ENCODE results near the gene OGA.

Gene OGA

DNA sequence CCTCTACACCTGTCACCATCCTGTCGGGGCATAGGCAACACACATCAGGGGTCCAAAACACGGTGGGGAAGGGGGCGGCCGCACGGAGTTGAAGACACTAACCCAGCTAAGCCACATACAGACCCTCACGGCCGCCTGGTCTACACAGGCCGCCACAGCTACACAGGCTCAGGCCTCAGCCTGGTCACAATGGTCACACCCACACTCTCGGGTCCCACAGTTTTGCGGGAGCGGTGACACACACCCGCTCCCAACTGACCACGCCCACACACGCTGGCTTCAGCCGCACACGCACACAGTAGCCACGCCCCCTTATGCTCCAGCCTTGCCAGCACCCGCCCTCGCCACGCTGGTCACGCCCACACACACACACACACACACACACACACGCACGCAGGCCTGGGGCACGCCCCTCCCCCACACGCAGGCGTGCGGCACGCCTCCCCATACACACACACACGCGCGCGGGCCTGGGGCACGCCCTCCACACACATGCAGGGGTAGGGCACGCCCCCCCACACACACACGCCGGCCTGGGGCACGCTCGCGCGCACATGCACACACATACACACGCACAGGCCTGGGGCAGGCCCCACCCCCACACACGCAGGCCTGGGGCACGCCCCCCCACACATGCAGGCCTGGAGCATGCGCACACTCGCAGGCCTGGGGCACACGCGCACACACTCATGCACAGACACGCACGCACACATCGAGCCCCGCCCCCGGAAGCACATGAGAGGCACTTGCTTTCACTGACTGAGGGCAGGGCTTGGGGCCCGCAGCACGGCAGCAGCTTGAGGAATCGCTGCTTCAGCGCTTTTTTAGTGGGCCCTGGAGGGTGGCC lies 12.3 kb upstream of the OGA start:
- peak overlapping the region; percentile 36 for H3K4me3 ChIP-seq (ENCODE audit: low read depth, low read length)
- peak; percentile 45 for DNase-seq (ENCODE audit: low read depth)

DNA sequence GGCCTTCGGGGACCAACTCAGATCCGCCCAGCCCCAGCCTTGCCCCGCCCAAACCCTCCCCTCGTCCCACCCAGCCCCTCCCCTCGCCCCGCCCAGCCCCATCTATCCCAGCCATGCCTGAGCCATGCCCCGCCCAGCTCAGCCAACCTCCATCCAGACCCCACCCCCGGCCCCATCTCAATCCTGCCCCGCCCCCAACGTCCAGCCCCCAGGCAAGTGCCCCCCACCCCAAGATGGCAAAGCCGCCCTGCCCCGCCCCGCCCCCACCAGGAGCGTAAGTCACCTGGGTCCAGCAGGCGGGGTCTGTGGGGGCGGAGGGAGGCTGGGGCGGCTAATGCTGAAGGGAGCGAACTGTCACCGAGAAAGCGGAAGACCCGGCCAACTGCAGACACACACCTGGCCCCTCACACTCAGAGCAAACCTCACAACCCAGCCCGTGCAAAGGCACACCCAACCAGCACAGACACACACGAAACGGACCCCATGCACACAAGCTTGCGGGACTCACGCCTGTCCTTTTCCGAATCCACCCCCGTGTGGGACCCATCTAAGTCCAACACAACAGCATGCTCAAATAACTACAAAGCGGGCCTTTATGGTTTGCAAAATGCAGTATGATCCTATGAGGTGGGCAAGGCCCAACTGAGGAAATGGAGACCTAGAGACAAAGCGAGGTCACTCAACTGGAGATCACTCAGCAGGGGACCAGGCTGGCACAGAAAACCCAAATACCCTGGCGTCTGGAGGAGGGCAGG lies 11.5 kb upstream of the OGA start:
- TF ChIP-seq, protein P1, sequence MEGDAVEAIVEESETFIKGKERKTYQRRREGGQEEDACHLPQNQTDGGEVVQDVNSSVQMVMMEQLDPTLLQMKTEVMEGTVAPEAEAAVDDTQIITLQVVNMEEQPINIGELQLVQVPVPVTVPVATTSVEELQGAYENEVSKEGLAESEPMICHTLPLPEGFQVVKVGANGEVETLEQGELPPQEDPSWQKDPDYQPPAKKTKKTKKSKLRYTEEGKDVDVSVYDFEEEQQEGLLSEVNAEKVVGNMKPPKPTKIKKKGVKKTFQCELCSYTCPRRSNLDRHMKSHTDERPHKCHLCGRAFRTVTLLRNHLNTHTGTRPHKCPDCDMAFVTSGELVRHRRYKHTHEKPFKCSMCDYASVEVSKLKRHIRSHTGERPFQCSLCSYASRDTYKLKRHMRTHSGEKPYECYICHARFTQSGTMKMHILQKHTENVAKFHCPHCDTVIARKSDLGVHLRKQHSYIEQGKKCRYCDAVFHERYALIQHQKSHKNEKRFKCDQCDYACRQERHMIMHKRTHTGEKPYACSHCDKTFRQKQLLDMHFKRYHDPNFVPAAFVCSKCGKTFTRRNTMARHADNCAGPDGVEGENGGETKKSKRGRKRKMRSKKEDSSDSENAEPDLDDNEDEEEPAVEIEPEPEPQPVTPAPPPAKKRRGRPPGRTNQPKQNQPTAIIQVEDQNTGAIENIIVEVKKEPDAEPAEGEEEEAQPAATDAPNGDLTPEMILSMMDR (IDR thresholded peaks at IDR 0.05; ENCODE audit: control insufficient read depth, extremely low read depth, insufficient read depth), result no peak
- H3K4me3 ChIP-seq (ENCODE audit: low read depth, low read length), result no peak overlapping the region
- no peak for DNase-seq (ENCODE audit: low read depth)

More for the DNA sequence above, 12.3 kb upstream of the OGA start:
- TF ChIP-seq, protein P1 (IDR thresholded peaks at IDR 0.05; ENCODE audit: control insufficient read depth, extremely low read depth, insufficient read depth), result no peak

DNA sequence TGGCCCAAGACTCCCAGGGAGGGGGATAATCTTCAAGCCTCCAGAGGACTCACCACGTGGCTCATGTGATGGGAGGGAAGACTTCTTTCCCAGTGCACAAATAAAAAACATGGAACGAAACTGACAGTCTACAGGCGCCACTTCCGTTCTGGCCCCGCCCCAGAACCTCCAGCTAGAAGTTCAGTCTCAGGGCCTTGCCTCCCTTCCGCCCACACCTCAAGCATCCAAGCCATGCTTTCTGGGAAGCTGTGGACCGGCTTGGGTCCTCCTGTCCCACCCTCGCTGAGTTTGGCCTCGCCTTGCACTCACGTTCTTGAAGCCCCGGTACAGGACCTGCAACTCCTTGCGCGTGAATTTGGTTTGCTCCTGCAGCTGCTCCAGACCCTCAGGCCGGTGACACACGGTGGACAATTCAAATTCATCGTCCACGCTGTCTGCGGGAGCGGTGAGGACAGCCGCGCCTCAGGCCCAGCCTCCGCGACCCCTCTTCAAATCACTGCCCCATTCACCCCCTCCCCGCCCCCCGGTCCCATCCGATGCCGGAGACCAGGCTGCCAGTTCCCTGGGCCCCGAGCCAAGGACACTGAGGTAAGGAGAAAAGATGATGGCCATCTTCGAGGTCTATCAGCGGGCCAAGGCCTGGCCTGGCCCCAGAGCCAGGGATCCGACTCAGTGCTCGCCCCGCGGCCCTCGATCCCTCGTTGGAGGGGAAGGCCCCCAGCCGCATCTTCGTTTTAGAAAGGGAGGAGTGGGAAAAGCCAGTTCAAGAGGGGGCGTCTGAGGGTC lies 10.7 kb upstream of the OGA start:
- no peak overlapping the region for H3K4me3 ChIP-seq (ENCODE audit: low read depth, low read length)
- TF ChIP-seq, protein P1 (IDR thresholded peaks at IDR 0.05; ENCODE audit: control insufficient read depth, extremely low read depth, insufficient read depth), result no peak

DNA sequence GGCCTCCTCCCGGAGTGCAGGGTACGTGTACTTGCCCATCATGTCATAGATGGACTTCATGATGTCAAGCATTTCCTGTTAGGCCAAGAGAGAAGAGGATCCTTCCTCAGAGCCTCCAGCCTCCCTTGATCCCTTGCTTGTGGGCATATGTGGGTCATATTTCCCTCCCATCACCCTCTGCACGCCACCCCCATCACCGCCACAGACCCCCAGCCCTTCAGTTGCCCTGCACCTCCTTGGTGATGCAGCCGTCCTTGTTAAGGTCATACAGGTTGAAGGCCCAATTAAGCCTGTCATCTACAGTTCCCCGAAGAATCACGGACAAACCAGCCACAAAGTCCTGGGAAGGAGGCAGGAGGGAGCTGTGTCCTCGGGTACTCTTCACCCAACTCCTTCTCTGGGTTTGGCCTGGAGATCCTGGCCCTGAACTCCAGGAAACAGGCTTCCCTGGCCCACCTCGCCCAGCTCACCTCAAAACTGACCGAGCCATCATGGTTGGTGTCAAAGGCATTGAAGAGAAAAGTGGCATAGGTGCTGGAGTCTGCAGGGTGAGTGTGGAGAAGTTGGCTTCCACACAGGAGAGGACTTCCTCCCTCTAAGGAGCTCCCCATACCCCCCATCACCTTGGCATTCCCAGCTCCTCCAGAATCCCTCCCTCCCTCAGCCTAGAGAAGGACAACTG lies 9.8 kb upstream of the OGA start:
- DNase-seq (ENCODE audit: low read depth), result no peak
- TF ChIP-seq, protein P1 (IDR thresholded peaks at IDR 0.05; ENCODE audit: control insufficient read depth, extremely low read depth, insufficient read depth), result no peak
- H3K4me3 ChIP-seq (ENCODE audit: low read depth, low read length), result no peak overlapping the region

More for the DNA sequence above, 10.7 kb upstream of the OGA start:
- no peak for DNase-seq (ENCODE audit: low read depth)

DNA sequence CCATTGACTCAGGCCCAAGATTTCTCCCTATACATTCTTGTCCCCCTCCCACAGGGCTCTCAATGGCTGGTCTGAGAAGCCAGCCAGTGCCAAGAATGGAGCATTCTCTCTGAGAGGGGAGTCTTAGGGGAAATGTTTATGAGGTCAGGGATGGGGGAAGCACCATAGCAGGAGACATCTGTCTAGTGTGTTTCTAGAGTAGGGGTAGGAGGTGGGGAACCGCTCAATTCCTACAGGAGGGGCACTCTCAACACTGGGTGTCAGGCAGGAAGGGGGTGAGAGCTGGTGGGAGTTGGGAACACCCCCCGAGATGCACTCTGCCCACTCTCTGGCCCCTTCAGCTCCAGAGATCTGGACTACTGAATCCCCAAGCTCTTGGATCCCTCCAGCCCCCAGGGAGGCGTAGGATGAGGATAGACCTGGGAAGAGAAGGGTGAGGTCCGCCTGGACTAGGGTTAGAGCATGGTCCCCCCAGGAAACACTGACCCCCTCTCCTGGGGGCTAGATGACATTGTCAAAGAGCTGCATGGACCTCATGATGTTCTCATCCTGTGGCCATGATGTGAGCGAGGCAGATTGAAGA lies 8.7 kb upstream of the OGA start:
- no peak overlapping the region for H3K4me3 ChIP-seq (ENCODE audit: low read depth, low read length)
- TF ChIP-seq, protein P1 (IDR thresholded peaks at IDR 0.05; ENCODE audit: control insufficient read depth, extremely low read depth, insufficient read depth), result no peak
- DNase-seq (ENCODE audit: low read depth), result no peak

DNA sequence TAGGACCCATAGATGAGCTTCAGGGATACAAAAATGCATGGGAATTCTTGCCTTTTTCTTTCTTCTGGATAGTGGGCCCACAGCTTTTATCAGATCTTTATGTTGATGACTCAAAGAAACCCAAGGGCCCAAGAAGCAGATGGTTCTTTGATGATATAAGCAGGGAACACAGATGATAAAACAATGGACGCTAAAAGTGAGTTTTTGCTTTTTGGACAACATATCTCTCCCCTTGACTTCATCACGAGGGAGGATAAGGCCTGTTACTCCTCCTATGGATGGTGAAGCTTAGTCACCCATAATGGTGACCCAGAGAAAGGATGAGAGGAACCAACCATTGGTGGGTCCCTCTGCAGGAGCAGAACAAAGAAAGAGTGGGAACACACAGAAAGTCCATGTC lies 6.5 kb upstream of the OGA start:
- TF ChIP-seq, protein P1 (IDR thresholded peaks at IDR 0.05; ENCODE audit: control insufficient read depth, extremely low read depth, insufficient read depth), result no peak
- H3K4me3 ChIP-seq (ENCODE audit: low read depth, low read length), result no peak overlapping the region
- no peak for DNase-seq (ENCODE audit: low read depth)

All from LNCaP clone FGC (cell line).